ENCODE measurements around the gene ENO4.

ENO4 gene

GRCh38 chr10:116919164-116919563 is 69.9 kb downstream of the ENO4 start:
- DNase-seq, result no peak

GRCh38 chr10:116919706-116920105 is 70.4 kb downstream of the ENO4 start:
- DNase-seq, result no peak

GRCh38 chr10:116925056-116925455 is 75.8 kb downstream of the ENO4 start:
- DNase-seq, result no peak

GRCh38 chr10:116926426-116926825 is 77.1 kb downstream of the ENO4 start:
- DNase-seq, result no peak

- no peak for DNase-seq
Measured at GRCh38 chr10:116931806-116932205, 82.5 kb downstream of the ENO4 start.
